NCI-H2196 (cell line): ENCODE results near the gene PFKFB3.

Source experiments
- DNase-seq: peaks from one replicate; lab custom pipeline; 2025; ENCODE audit not compliant: unreplicated experiment; lab: John Stamatoyannopoulos, UW

PFKFB3 gene

DNA sequence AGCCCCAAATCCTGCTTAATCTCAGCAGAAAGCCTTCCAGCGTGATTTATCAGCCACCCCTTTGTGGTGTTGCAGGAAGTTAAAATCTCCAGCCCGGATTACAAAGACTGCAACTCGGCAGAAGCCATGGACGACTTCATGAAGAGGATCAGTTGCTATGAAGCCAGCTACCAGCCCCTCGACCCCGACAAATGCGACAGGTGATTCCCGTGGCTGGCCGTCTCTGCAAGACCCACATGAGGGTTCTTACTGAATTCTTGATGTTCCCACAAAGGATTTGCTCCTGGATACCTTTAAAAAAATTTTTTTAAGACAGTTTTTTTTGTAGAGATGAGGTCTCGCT lies 16.7 kb downstream of the PFKFB3 start:
- DNase-seq: no peak

DNA sequence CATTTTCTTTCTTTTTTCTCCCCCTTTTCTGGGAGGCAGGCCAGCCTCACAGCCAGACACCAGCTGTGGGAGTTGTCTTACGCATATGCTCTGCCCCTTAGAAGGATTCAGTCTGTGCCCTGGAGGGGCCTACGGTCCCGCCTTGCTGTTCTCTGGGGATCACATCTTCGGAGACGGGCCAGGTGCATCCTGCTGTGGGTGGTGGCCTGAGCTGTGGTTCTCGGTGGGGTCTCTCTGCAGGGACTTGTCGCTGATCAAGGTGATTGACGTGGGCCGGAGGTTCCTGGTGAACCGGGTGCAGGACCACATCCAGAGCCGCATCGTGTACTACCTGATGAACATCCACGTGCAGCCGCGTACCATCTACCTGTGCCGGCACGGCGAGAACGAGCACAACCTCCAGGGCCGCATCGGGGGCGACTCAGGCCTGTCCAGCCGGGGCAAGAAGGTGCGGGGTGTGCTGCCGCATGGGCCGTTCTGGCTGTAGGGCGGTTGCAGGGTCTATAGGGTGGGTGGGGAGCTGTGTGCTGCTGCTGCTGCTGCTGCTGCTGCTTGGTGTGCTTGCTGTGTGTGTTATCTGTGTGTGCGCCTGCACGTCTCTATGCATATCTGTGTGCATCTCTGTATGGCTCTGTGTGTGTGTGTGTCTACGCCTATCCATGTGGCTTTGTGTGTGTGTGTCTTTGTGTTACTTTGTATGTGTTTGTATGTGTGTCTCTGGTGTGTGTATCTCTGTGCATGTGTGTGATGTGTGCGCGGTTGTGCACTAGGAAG lies 17.9 kb downstream of the PFKFB3 start:
- no peak for DNase-seq

DNA sequence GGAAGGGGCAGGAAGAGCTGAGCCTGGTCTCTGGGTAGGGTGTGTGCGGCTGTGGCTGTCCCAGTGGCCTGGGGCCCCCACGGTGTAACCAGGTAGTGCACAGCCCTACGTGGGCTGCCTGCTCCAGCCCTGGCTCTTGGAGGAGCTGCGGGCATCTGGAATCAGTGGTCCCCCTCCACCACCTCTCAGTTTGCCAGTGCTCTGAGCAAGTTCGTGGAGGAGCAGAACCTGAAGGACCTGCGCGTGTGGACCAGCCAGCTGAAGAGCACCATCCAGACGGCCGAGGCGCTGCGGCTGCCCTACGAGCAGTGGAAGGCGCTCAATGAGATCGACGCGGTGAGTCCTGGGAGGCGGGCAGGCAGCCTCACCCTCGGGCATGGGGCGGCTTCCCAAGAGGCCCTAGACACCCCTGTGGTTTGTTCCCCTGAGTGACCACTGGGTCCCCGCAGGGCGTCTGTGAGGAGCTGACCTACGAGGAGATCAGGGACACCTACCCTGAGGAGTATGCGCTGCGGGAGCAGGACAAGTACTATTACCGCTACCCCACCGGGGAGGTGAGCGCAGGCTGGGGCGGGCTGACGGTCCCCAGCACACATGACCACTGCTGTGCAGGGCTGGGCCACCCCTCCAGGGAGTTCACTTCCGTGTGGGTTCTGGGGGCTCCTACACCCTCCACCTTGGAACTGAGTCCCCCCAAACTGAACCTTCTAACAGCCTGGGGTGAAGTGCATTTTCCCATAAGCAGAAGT lies 18.6 kb downstream of the PFKFB3 start:
- DNase-seq: no peak

DNA sequence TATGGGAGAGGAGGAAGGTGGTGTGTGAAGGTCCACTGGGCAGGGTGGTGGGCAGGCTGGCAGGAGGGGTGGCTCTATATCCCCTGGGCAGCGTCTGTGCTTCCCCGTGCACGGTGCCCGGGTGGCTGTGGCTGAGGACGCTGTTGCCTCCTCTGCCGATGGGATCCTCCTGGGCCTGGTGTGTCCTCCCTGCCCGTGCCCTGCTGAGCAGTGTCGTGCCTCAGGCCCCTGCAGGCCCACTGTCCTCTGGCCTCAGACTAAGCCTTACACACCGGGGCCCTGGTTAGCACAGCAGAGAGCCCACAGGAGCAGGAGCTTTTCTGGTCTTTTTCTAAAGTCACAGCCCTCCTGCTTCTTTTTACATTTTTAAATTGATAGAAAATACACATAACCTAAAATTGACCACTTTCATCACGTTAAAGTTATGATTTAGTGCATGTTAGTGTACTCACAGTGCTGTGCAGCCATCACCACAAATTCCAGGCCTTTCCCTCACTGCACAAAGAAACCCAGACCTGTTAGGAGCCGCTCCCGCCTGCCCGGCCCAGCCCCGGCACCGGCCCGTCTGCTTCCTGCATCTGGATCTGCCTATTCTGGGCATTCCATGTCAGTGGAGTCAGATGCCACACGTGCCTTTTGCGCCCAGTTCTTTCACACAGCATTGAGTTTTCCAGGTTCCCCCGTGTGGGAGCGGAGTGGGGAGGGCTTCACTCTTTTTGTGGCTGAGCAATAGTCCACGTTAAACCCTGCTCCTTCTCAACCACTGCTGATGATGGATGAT lies 19.4 kb downstream of the PFKFB3 start:
- no peak for DNase-seq

DNA sequence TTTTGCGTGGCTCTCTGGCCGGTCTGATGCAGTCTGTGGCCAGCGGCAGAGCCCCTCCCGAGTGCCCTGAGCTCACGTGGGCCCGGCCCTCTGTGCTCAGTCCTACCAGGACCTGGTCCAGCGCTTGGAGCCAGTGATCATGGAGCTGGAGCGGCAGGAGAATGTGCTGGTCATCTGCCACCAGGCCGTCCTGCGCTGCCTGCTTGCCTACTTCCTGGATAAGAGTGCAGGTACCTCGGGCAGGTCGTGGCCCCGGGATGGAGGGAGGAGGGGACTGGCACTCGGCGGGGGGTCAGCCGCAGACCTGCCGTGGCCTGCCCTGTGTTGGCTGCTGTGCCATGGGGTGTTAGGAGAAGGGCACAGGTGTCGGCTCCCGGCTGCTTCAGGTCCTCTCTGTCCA lies 20.0 kb downstream of the PFKFB3 start:
- no peak for DNase-seq

DNA sequence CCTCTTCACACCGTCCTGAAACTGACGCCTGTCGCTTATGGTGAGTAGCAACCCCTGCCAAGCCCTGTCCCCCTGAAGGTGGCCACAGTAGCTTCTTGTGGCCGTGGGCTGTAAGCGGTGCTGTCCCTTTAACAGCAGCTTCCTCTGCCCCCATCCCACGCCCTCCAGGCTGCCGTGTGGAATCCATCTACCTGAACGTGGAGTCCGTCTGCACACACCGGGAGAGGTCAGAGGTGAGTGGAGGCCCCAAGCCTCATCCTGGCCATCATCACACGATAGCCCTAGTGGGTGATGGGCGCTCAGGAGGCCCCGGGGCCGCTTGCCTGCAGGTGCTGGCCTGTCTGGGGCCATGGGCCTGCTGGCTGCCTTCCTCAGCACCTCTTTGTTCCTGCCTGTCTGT lies 21.2 kb downstream of the PFKFB3 start:
- DNase-seq: no peak

DNA sequence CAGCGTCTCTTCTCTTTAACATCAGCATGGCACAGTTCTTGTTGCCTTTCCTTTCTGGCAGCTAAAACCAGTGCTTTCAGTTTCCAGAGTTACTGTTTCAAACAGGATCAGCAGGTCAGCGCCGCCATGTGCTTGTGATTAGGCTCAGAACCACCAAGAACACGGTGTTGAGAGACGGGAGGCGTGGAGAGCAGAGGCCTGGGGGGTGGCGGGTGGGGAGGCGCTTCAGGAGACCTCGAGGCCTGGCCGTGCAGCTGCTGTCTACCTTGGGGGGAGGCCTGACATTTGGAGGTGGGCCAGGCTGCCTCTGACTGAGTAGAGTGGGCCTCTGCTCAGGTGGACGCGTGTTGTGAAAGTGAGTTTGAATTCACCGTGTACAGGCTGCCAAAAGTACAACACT lies 22.0 kb downstream of the PFKFB3 start:
- no peak for DNase-seq

DNA sequence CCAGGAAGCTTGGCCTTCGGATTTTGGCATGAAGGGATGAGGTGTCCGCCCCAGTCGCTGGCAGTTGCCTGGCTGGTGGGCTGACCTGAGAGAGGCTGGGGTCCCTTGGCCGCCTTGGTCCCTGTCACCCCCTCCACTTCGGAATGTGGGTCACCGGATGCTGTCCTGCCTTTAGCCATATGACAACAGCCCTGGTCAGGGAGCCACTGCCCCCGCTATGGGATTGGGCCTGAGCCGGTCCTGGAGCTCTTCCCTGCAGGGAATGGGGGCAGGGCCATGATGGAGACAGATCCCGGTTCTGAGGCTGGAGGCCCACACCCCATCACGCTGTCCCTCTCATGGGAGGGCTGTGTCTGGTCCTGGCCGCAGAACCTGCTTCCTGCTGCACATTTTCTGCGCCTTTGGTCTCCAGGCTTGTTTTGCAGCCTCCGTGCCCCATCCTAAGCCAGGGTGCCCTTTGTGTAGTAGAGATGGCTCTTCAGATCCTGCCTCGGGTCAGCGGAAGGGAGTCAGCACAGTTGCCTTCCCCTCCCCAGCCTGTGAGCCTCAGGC lies 22.6 kb downstream of the PFKFB3 start:
- DNase-seq: no peak

DNA sequence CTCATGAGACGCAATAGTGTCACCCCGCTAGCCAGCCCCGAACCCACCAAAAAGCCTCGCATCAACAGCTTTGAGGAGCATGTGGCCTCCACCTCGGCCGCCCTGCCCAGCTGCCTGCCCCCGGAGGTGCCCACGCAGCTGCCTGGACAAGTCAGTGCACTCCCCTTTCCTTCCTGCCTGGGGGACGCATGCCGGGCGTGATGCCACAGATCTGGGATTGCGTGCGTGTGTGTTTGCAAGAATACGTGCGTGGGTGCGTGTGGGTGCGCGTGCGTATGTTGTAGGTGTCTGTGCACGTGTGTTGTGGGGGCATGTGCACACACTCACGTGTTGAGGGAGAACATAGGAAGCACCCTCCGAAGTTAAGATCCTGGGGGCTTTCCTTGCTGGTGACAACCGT lies 23.5 kb downstream of the PFKFB3 start:
- DNase-seq: no peak

DNA sequence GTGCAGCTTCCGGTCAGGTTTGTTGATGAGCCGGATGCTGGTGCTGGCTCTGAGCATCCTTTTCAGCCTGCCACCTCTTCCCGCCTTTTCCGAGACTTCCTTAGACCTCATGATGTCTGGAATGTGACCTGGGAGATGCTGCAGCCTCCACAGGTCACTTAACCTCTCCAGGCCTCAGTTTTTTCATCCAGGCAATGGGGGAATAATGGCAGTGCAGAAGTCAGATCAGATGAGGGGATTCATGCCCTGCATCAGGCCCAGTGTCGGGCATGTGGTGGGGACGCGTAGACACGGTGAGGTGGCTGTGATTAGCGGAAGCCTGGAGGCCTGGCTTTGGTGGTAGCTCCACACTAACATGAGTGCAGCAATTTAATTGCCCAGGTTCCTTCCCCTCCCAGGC lies 24.6 kb downstream of the PFKFB3 start:
- no peak for DNase-seq

DNA sequence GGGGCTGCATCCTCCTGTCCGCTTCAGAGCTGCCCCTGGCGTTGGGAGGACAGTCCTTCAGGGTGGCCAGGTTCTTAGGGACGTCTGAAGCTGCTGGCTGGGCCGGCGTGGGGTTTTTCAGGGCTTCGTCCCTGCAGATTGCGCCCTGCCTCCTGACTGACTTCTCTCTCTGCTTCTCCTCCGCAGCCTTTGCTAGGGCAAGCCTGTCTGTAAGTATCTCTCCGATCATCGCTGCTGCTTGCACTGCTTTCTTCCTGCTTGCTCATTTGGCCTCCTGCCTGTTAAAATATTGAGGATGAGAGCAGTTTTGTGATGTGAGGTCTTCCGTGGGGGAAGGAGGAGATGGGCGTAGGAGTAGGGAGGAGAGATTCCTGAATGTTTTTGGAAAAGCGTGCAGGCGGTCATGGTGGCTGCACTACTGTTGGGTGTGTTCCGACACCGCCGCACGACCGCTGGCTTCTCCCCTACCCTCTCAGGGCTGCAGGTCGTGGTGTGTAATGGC lies 25.3 kb downstream of the PFKFB3 start:
- no peak for DNase-seq

DNA sequence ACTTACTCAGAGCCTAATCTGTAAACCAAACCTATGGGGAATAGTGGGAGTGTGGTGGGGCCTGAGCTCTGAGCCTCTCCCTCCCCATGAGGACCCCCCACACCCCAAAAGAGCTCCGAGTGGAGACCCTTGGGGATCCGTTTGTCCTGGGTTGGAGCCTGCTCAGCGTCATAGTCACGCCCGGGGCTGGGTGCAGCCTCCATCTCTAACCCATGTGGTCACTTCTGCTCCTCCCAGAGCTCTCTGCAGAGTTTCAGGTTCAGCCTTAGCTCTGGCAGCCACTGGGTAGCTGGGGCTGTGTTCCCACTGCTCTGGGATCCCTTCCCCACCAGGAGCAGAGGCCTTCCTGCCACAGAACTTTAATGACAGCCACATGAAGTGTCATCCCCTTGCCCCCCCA lies 25.9 kb downstream of the PFKFB3 start:
- no peak for DNase-seq

DNA sequence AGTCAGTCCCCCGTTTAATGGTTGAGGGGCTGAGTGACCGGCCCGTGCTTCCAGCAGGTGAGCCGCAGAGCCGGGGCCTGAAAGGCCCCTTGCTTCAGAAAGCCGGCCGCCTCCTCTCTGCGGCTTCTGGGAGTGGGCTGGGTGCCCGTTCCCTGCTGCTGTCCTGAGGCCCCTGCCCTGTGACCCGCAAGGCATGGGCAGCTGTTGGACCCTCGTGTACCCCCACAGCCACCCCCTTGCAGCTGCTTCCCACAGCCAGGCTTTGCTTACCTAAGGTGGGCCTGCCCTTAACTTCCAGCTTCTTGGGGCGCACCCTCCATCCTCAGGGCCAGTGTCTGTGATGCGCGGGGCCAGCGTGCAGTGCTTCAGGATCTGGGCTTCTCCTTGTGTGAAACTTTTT lies 26.6 kb downstream of the PFKFB3 start:
- DNase-seq: no peak

DNA sequence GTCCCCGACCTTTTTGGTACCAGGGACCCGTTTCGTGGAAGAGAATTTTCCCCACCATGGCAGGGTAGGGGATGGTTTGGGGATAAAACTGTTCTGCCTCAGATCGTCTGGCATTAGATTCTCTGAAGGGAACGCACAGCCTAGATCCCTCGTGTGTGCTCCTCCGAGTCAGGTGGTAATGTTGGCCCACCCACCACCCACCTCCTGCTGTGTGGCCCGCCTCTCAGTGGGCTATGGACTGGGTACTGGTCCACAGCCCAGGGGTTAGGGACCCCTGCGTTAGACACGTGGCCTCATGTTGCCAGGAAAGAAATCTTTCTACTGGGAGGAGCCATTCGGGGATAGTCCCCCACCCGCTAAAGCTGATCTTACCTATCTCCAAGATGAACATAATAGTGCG lies 27.0 kb downstream of the PFKFB3 start:
- DNase-seq: no peak

DNA sequence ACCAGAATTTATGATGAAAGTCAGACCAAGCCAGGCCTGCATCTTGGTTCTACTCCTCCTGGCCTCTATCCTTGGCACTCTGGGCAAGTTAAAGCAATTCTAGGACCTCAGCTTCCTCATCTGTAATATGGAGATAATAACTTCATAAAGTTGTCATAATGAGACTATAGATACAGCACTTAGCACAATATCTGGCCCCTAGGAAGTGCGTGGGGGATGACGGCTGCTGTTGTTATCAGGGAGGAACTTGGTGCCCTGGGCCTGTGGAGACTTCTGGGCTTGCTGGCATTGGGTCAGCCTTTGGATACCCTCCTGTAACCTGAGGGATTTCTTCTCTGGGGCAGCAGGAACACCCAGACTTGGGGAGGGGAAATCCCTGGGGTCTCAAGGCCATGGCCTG lies 27.6 kb downstream of the PFKFB3 start:
- no peak for DNase-seq

DNA sequence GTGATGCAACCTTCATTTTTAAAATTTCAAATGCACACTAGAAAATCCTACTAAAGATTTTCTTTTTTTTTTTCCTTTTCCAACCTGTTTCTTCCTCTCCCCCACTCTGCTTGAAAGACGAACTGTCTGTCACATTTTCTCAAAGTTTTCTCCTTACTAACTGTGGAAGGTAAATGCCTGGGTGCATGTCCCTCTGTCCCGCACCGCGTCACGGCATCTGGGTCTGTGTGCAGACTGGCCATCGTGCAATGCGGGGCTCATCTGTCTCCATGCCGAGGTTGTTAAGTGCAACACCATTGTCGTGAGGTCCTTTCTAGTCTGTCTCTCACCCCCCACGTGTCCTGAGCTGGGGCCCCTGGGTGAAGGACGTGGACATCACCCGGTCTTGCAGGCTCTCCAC lies 28.4 kb downstream of the PFKFB3 start:
- no peak for DNase-seq

DNA sequence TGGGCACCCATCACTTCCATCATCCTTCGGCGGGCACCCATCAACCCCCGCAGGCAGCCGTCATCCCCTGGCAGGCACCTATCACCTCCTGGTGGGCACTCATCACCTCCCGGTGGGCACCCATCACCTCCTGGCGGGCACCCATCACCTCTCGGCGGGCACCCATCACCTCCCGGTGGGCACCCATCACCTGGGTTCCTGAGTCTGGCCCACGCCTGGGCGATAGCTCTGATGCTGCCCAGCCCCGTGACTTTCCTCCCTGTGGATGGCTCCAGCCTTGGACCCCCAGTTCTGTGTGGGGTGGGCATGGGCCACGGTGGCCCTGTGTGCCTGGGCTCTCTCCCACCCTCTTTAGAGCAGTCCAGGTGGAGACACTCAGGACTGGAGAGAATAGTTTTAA lies 29.0 kb downstream of the PFKFB3 start:
- DNase-seq: no peak

DNA sequence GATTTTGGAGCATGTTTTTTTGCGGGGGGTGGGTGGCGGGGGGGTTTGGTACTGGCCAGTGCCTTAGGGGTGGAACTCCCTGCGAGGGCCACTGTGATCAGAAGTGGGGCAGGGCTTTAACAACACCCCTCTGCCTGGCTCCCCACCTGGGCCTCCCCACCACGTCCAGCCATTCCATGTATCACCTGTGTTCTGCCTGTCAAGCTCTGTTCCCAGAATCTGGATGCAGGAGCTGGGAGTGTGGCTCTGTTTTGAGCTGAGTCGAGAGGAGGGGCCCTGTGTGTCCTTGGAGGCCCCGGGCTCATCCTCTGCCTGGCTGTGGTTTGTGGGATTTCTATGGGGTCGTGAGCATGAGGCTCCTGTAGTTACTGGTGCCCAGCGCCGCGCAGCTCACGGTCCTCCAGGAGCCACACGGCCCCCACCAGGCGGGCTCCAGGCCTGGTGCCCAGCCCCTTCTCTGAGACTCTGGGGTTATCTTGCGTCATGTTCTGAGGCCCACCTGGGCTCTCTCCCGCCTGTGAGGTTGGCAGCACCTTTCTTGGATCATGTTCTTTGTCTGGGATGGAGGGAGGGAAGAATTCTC lies 29.6 kb downstream of the PFKFB3 start:
- no peak for DNase-seq

DNA sequence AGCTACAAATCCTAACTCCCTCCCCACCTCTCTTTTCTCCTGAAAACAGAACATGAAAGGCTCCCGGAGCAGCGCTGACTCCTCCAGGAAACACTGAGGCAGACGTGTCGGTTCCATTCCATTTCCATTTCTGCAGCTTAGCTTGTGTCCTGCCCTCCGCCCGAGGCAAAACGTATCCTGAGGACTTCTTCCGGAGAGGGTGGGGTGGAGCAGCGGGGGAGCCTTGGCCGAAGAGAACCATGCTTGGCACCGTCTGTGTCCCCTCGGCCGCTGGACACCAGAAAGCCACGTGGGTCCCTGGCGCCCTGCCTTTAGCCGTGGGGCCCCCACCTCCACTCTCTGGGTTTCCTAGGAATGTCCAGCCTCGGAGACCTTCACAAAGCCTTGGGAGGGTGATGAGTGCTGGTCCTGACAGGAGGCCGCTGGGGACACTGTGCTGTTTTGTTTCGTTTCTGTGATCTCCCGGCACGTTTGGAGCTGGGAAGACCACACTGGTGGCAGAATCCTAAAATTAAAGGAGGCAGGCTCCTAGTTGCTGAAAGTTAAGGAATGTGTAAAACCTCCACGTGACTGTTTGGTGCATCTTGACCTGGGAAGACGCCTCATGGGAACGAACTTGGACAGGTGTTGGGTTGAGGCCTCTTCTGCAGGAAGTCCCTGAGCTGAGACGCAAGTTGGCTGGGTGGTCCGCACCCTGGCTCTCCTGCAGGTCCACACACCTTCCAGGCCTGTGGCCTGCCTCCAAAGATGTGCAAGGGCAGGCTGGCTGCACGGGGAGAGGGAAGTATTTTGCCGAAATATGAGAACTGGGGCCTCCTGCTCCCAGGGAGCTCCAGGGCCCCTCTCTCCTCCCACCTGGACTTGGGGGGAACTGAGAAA lies 30.4 kb downstream of the PFKFB3 start:
- DNase-seq: no peak

DNA sequence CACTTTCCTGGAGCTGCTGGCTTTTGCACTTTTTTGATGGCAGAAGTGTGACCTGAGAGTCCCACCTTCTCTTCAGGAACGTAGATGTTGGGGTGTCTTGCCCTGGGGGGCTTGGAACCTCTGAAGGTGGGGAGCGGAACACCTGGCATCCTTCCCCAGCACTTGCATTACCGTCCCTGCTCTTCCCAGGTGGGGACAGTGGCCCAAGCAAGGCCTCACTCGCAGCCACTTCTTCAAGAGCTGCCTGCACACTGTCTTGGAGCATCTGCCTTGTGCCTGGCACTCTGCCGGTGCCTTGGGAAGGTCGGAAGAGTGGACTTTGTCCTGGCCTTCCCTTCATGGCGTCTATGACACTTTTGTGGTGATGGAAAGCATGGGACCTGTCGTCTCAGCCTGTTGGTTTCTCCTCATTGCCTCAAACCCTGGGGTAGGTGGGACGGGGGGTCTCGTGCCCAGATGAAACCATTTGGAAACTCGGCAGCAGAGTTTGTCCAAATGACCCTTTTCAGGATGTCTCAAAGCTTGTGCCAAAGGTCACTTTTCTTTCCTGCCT lies 31.1 kb downstream of the PFKFB3 start:
- DNase-seq: no peak
